Breast epithelium (tissue), 3 donors: ENCODE measurements around the gene F13A1.

Experiments used
- POLR2A ChIP-seq: fragments of 450-650 bp; IDR thresholded peaks from one replicate; pipeline ENCODE4 v1.6.1; 2016; ENCODE audit warnings: antibody characterized with exemption, mild to moderate bottlenecking, moderate library complexity
- POLR2AphosphoS5 ChIP-seq, 3 donors: sonication (generic); formaldehyde crosslinking; IDR thresholded peaks; one replicate each; pipeline ENCODE4 v1.6.1; 2017; ENCODE audit warnings: antibody characterized with exemption in 3 of 3
- TF ChIP-seq, protein P1 (sequence below), 3 donors: fragments of 450-650 bp; IDR thresholded peaks; one replicate each; pipeline ENCODE4 v1.5.1; 2016 to 2017; ENCODE audit warnings: antibody characterized with exemption in 3 of 3, mild to moderate bottlenecking in 3 of 3, moderate library complexity in 3 of 3

DNA sequence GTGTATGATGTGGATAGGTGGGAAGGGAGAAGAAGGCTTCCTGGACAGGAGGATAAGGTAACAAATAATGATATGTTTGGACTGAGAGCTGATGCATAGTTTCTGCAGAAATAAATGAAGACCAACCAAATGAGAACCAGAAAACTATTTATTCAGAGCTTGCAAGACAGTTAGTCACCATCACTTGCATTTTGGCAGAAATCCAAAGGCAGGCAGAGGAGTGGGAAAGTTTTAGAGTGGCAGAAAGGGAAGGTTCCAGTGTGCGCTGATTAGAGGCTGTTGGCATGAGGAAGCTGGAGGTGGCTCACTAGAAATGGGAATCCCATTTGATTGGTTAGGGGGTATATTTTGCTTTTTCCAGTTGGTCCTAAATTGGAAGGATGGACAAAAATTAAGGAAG lies 13.0 kb upstream of the F13A1 start:
- TF ChIP-seq, protein P1, sequence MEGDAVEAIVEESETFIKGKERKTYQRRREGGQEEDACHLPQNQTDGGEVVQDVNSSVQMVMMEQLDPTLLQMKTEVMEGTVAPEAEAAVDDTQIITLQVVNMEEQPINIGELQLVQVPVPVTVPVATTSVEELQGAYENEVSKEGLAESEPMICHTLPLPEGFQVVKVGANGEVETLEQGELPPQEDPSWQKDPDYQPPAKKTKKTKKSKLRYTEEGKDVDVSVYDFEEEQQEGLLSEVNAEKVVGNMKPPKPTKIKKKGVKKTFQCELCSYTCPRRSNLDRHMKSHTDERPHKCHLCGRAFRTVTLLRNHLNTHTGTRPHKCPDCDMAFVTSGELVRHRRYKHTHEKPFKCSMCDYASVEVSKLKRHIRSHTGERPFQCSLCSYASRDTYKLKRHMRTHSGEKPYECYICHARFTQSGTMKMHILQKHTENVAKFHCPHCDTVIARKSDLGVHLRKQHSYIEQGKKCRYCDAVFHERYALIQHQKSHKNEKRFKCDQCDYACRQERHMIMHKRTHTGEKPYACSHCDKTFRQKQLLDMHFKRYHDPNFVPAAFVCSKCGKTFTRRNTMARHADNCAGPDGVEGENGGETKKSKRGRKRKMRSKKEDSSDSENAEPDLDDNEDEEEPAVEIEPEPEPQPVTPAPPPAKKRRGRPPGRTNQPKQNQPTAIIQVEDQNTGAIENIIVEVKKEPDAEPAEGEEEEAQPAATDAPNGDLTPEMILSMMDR (IDR thresholded peaks at IDR 0.05): no peak
- TF ChIP-seq POLR2A (no peak), POLR2AphosphoS5 (IDR thresholded peaks at IDR 0.05) (no peak)
